Natural killer cell (primary cell): ENCODE results near the gene TENM3. TPM values are rescaled to one million over a fixed set of nuclear protein-coding genes. Genes with fewer than 3 reads are reported as not detected.

Experiments
- ATAC-seq, 3 donors: fragments of 150-1000 bp in 2 of 3; fragments of 200-7000 bp in 1 of 3; cut with Tn5 transposase; 1 replicate in 1 of 3; 2 replicates in 2 of 3; pipeline ENCODE4 v1.10.0; 2021; ENCODE audit warnings: mild to moderate bottlenecking in 2 of 3, moderate library complexity in 2 of 3
- DNase-seq, 2 donors: peaks; one replicate each; pipeline versions ENCODE4 v3.0.0 to v3.0.0-alpha.2; 2013 to 2021; ENCODE audit warnings: mixed read lengths in 1 of 2
- H3K27ac ChIP-seq: one replicate; pipeline ENCODE4 v1.5.1; 2013; ENCODE audit warnings: mild to moderate bottlenecking, low read length
- H3K27me3 ChIP-seq: one replicate; pipeline ENCODE4 v1.6.1; 2013; ENCODE audit warnings: low read length; ENCODE audit not compliant: control insufficient read depth, insufficient read depth
- H3K36me3 ChIP-seq: one replicate; pipeline ENCODE4 v1.6.1; 2013; ENCODE audit warnings: low read length; ENCODE audit not compliant: control insufficient read depth, insufficient read depth
- H3K4me1 ChIP-seq: one replicate; pipeline ENCODE4 v1.6.1; 2013; ENCODE audit warnings: low read length; ENCODE audit not compliant: control insufficient read depth, insufficient read depth
- H3K4me3 ChIP-seq: one replicate; pipeline ENCODE4 v1.5.1; 2013; ENCODE audit warnings: low read length
- H3K9me3 ChIP-seq: one replicate; pipeline ENCODE4 v1.6.1; 2013; ENCODE audit warnings: low read length; ENCODE audit not compliant: control insufficient read depth, insufficient read depth
- H3K27ac Mint-ChIP-seq, 2 donors: one replicate each; pipeline ENCODE4 v1.8.0; 2022; ENCODE audit warnings: mild to moderate bottlenecking in 2 of 2, mixed read lengths in 2 of 2, moderate library complexity in 1 of 2
- H3K27me3 Mint-ChIP-seq, 2 donors: one replicate each; pipeline ENCODE4 v1.8.0; 2022; ENCODE audit warnings: low read depth in 2 of 2, mixed read lengths in 2 of 2
- H3K36me3 Mint-ChIP-seq: one replicate; pipeline ENCODE4 v1.8.0; 2022; ENCODE audit warnings: mixed read lengths
- H3K4me1 Mint-ChIP-seq, 2 donors: one replicate each; pipeline ENCODE4 v1.8.0; 2022; ENCODE audit warnings: mixed read lengths in 2 of 2
- H3K4me3 Mint-ChIP-seq: one replicate; pipeline ENCODE4 v1.8.0; 2022; ENCODE audit warnings: mild to moderate bottlenecking, moderate library complexity, mixed read lengths
- H3K9me3 Mint-ChIP-seq, 2 donors: one replicate each; pipeline ENCODE4 v1.8.0; 2022; ENCODE audit warnings: mixed read lengths in 2 of 2
- WGBS: methylation state at CpG from one replicate; pipeline ENCODE4 v1.1.7; 2013; ENCODE audit warnings: missing lambda C conversion rate; ENCODE audit not compliant: insufficient coverage; 5-methylcytosine and 5-hydroxymethylcytosine counted together
- intact Hi-C: fragments of 100-400 bp; cut with micrococcal nuclease; formaldehyde crosslinking; loops from one replicate; pipeline ENCODE4 v1.14.2; 2022
- total RNA-seq, 4 donors: library from RNA; stranded (reverse); fragments of 120-200 nt in 1 of 4; gene quantifications; one replicate each; pipeline versions ENCODE4 v1.2.3 to v1.2.4, GENCODE V29; 2013 to 2022
- TF ChIP-seq, protein P1 (sequence below): fragments of 200-600 bp; IDR thresholded peaks from one replicate; pipeline ENCODE4 v1.8.0; 2022; ENCODE audit warnings: antibody characterized with exemption

The TENM3 gene
- total RNA-seq, 3 donors from 2014 or later (not counting 1 experiment from before 2014, with no cell fraction given) = not detected

DNA sequence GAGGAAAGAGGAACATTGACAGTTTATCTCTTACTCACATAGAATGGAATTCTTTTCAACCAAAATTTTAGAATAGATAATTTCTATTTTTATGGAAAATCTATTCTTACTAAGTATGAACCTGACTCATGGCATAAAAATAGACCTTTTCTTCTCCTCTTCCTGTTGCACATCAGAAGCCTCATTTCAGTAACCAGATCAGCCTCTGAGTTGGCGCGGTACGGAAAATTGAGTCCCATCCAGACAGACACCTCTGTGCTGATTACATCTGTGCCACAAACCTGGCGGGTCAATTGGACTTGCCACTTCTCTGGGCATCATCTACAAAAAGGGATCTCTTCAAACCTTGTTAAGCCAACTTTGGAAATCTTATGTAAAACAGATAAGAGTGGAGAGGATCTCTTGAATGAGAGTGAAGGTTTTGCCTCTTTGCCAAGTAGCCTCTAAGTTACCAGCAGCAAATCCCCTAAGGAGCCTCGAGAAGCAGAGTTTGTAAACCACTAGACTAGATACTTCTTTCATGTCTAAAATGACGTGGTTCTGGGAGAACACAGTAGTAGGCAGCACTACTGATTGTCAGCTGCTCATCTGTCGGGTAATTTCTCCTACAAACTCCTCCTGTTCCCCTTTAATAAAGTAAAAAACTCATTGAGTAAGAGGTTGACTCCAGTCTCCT lies 37.4 kb downstream of the TENM3 start:
- no peaks in the 10 kb centered on the region for H3K36me3 Mint-ChIP-seq
- ATAC-seq = no peak
- no peaks in the 10 kb centered on the region for H3K9me3 ChIP-seq
- intact Hi-C loops = no loop called here
- H3K27me3 ChIP-seq = no peaks in the 10 kb centered on the region
- H3K4me1 Mint-ChIP-seq = no peaks in the 10 kb centered on the region
- no peak overlapping the region for H3K27ac Mint-ChIP-seq
- H3K27ac ChIP-seq = no peak overlapping the region
- peaks cover 0 to 4% of the 10 kb centered on the region in 2 donors for H3K9me3 Mint-ChIP-seq
- no peaks in the 10 kb centered on the region for H3K4me1 ChIP-seq
- H3K36me3 ChIP-seq = no peaks in the 10 kb centered on the region
- DNase-seq = no peak
- WGBS = 84% methylated on average over 7 of the region's 7 CpGs
- no peak overlapping the region for H3K4me3 Mint-ChIP-seq
- TF ChIP-seq, protein P1, sequence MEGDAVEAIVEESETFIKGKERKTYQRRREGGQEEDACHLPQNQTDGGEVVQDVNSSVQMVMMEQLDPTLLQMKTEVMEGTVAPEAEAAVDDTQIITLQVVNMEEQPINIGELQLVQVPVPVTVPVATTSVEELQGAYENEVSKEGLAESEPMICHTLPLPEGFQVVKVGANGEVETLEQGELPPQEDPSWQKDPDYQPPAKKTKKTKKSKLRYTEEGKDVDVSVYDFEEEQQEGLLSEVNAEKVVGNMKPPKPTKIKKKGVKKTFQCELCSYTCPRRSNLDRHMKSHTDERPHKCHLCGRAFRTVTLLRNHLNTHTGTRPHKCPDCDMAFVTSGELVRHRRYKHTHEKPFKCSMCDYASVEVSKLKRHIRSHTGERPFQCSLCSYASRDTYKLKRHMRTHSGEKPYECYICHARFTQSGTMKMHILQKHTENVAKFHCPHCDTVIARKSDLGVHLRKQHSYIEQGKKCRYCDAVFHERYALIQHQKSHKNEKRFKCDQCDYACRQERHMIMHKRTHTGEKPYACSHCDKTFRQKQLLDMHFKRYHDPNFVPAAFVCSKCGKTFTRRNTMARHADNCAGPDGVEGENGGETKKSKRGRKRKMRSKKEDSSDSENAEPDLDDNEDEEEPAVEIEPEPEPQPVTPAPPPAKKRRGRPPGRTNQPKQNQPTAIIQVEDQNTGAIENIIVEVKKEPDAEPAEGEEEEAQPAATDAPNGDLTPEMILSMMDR = no peak
- peaks cover 0 to 2% of the 10 kb centered on the region in 2 donors for H3K27me3 Mint-ChIP-seq
- H3K4me3 ChIP-seq = no peak overlapping the region

DNA sequence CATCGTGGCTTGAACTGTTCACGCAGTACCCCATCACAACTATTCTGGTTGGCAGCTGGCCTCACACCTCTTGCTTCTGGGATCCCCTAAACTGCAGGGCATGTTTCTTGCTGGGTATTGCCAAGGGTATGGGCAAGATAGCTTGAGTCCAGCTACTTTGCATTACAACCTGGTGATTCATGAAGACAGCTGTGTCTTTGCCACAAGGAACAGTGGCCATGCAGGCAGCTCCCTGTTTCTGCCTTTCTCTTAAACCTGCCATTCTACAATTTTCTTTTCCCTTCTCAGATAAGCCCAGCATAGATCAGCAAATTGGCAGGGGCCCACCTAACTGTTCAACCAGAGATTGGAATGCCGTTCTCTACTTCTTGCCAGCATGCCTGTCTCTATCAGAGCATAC lies 42.8 kb downstream of the TENM3 start:
- ATAC-seq = no peak
- Mint-ChIP-seq H3K9me3 (peaks cover 0 to 4% of the 10 kb centered on the region in 2 donors), H3K4me1 (no peaks in the 10 kb centered on the region), H3K27me3 (no peaks in the 10 kb centered on the region), H3K36me3 (no peaks in the 10 kb centered on the region), H3K4me3 (no peak overlapping the region), H3K27ac (no peak overlapping the region)
- Histone ChIP-seq H3K4me1 (no peaks in the 10 kb centered on the region), H3K27me3 (no peaks in the 10 kb centered on the region), H3K4me3 (no peak overlapping the region), H3K36me3 (no peaks in the 10 kb centered on the region), H3K9me3 (no peaks in the 10 kb centered on the region), H3K27ac (no peak overlapping the region)
- WGBS = 91% methylated on average over 3 of the region's 3 CpGs
- TF ChIP-seq, protein P1 = no peak
- DNase-seq = no peak
- intact Hi-C loops = no loop called here

DNA sequence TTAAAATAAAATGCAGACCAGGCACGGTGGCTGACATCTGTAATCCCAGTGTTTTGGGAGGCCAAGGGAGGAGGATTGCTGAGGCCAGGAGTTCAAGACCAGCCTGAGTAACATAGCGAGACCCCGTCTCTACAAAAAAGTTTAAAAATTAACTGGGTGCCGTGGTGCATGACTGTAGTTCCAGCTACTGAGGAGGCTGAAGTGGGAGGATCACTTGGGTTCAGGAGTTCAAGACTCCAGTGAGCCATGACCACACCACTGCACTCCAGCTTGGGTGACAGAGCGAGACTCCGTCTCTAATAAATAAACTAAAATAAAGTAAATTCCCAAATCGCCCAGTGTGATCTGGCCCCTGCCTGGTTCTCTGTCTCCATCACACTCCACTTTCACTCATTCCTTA lies 43.7 kb downstream of the TENM3 start:
- intact Hi-C loops = no loop called here
- ATAC-seq (no peak), DNase-seq (no peak)
- Histone ChIP-seq H3K4me3 (no peak overlapping the region), H3K9me3 (no peaks in the 10 kb centered on the region), H3K27ac (no peak overlapping the region), H3K27me3 (no peaks in the 10 kb centered on the region), H3K36me3 (no peaks in the 10 kb centered on the region), H3K4me1 (no peaks in the 10 kb centered on the region)
- no peak overlapping the region for H3K4me3 Mint-ChIP-seq
- H3K27ac Mint-ChIP-seq = no peak overlapping the region
- peaks cover 0 to 4% of the 10 kb centered on the region in 2 donors for H3K9me3 Mint-ChIP-seq
- H3K4me1 Mint-ChIP-seq = no peaks in the 10 kb centered on the region
- no peaks in the 10 kb centered on the region for H3K36me3 Mint-ChIP-seq
- TF ChIP-seq, protein P1 = no peak
- 95% methylated on average over 7 of the region's 7 CpGs for WGBS
- H3K27me3 Mint-ChIP-seq = no peaks in the 10 kb centered on the region

DNA sequence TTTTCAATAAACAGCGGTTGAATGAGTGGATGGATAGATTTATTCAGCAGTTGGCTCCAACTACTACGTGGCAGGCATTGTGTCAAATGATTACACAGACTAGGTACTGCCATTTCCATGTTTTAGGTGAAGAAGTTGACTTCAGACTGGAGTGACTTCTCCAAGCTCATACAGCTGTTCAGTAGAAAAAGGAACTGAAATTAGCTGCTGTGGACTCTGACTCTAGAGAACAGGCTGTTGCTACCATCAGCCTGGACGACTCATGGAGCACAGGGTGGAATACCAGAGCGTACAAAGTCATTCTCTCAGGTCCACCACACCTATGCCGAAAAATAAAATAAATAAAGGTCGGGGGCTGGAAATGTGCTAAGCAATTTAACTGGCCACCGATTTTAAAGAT lies 45.3 kb downstream of the TENM3 start:
- Histone ChIP-seq H3K36me3 (no peaks in the 10 kb centered on the region), H3K4me3 (no peak overlapping the region), H3K9me3 (no peaks in the 10 kb centered on the region), H3K4me1 (no peaks in the 10 kb centered on the region), H3K27ac (no peak overlapping the region), H3K27me3 (no peaks in the 10 kb centered on the region)
- no peak overlapping the region for H3K4me3 Mint-ChIP-seq
- ATAC-seq (no peak), DNase-seq (no peak)
- no peaks in the 10 kb centered on the region for H3K36me3 Mint-ChIP-seq
- intact Hi-C loops = no loop called here
- WGBS = 88% methylated on average over 7 of the region's 7 CpGs
- TF ChIP-seq, protein P1 = no peak
- H3K9me3 Mint-ChIP-seq = peaks cover 0 to 5% of the 10 kb centered on the region in 2 donors
- H3K4me1 Mint-ChIP-seq = no peaks in the 10 kb centered on the region
- no peaks in the 10 kb centered on the region for H3K27me3 Mint-ChIP-seq
- no peak overlapping the region for H3K27ac Mint-ChIP-seq
